Measurements from ENCODE around the gene CRB2.

The CRB2 gene

DNA sequence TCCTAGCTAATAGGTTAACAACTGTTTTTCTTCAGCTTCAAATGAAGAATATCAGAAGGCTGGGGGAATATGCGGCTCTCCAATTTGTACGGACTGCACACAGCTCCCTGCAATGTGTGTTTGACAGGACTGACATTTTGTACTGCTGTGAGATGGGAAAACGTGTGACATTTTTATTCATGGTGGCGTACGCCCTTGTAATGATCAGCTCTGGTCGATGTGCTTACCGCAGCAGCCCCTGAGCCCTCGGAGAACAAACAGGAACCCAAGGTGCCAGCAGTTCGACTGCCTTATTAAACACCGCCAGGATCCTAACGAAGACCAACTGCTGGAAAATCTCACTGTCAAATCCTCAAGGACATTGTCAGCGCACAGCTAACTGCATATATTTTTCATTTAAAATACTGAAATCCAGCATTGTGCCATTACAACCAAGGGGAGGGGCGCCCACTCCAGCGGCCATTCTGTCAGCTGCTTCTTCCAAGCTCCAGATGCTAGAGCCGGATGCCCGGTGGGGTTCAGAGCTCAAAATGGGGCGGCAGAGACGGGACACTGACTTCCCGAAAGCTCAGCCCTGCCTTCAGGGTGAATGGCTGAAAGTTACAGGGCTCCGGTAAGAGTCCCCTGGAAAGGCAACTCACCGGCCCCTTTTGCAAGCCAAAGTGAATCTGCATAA, 66.8 kb downstream of the CRB2 start:
- Histone ChIP-seq H3K27me3 (ENCODE audit: control insufficient read depth in 1 of 2, insufficient read depth in 2 of 2, low read length in 2 of 2) (no peaks in the 10 kb centered on the region), H3K9ac (ENCODE audit: low read length) (no peak overlapping the region), H3K4me3 (ENCODE audit: low read depth in 1 of 2, low read length in 2 of 2) (no peak overlapping the region), H3K36me3 (ENCODE audit: insufficient read depth, low read length) (peaks cover 12% of the 10 kb centered on the region), H3K4me1 (ENCODE audit: insufficient read depth, low read length) (no peaks in the 10 kb centered on the region), H3K9me3 (ENCODE audit: low read length) (no peaks in the 10 kb centered on the region), H3K27ac (ENCODE audit: low read depth, low read length) (no peak overlapping the region)

DNA sequence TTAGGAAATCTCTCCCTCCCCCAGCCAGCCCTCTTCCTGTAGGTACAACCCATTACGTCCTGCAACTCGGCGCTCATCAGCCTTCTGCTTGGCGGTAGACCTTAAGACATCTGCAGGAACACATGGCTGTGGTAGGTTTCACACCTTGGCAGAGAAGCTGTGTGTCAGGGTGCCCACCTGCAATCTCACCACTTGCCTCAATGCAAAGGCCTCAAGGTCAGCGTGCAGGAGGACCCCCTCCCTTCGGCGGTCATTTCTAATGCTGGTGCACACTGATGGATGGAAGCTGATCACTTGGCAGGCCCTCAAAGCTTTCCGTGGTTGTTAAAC, 67.3 kb downstream of the CRB2 start:
- Histone ChIP-seq H3K4me1 (ENCODE audit: insufficient read depth, low read length) (no peaks in the 10 kb centered on the region), H3K4me3 (ENCODE audit: low read depth in 1 of 2, low read length in 2 of 2) (no peak overlapping the region), H3K27ac (ENCODE audit: low read depth, low read length) (no peak overlapping the region), H3K36me3 (ENCODE audit: insufficient read depth, low read length) (peaks cover 12% of the 10 kb centered on the region), H3K9ac (ENCODE audit: low read length) (no peak overlapping the region), H3K27me3 (ENCODE audit: control insufficient read depth in 1 of 2, insufficient read depth in 2 of 2, low read length in 2 of 2) (no peaks in the 10 kb centered on the region), H3K9me3 (ENCODE audit: low read length) (no peaks in the 10 kb centered on the region)

DNA sequence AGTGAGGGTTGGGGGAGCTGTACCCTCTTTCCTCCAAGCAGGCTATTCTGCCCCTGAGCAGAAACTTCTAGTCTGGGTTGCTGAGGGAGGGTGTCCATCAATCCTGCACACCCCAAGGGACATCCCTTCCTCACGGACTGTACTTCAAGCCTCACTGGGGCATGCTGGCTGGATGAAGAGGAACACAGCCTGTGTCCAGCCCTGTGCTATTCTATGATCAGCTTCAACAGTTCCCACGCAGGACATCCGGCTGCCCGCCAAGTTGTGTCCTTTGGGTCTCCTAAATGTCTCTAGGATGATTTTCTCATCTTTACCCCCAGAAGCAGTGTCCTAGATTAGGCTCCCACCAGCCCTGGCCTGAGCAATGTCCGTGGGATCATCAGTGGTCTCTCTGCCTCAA, 68.1 kb downstream of the CRB2 start:
- no peak overlapping the region for H3K4me3 ChIP-seq (ENCODE audit: low read depth in 1 of 2, low read length in 2 of 2)
- no peaks in the 10 kb centered on the region for H3K4me1 ChIP-seq (ENCODE audit: insufficient read depth, low read length)
- peaks cover 12% of the 10 kb centered on the region for H3K36me3 ChIP-seq (ENCODE audit: insufficient read depth, low read length)
- no peak overlapping the region for H3K9ac ChIP-seq (ENCODE audit: low read length)
- H3K27ac ChIP-seq (ENCODE audit: low read depth, low read length) = no peak overlapping the region
- H3K9me3 ChIP-seq (ENCODE audit: low read length) = no peaks in the 10 kb centered on the region
- H3K27me3 ChIP-seq (ENCODE audit: control insufficient read depth in 1 of 2, insufficient read depth in 2 of 2, low read length in 2 of 2) = no peaks in the 10 kb centered on the region

DNA sequence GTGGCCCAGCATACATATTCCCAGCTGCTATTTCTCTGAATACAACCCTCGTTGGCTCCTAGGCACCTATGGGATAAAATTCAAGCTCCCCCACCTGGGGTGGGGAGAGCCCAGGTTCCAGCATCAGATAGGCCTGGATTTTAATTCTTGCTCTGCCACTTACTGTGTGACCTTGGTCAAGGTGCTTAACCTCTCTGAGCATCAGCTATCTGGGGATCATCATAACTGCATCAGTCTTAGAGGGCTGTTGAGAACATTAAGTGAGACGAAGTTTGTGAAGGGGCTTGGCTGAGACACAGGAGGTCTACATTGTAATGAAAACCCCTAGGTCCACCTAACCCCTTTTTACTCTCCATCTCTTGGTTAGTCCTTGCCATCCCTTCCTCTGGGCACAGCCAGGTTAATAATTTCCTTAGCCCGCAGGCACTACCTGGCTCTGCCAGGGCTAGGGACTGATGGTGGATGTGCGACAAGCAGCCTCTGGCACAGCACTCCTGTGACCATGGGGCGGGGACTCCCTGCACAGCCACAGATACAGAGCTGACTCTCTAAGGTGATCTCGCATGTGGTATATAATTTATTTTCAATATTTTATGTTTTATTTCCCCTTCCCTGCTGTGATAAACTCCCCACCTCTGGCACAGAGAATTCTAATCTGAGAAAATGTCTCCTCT, 68.7 kb downstream of the CRB2 start:
- Histone ChIP-seq H3K9ac (ENCODE audit: low read length) (no peak overlapping the region), H3K27ac (ENCODE audit: low read depth, low read length) (no peak overlapping the region), H3K9me3 (ENCODE audit: low read length) (no peaks in the 10 kb centered on the region), H3K4me3 (ENCODE audit: low read depth in 1 of 2, low read length in 2 of 2) (no peak overlapping the region), H3K36me3 (ENCODE audit: insufficient read depth, low read length) (peaks cover 10% of the 10 kb centered on the region), H3K27me3 (ENCODE audit: control insufficient read depth in 1 of 2, insufficient read depth in 2 of 2, low read length in 2 of 2) (no peaks in the 10 kb centered on the region), H3K4me1 (ENCODE audit: insufficient read depth, low read length) (no peaks in the 10 kb centered on the region)

DNA sequence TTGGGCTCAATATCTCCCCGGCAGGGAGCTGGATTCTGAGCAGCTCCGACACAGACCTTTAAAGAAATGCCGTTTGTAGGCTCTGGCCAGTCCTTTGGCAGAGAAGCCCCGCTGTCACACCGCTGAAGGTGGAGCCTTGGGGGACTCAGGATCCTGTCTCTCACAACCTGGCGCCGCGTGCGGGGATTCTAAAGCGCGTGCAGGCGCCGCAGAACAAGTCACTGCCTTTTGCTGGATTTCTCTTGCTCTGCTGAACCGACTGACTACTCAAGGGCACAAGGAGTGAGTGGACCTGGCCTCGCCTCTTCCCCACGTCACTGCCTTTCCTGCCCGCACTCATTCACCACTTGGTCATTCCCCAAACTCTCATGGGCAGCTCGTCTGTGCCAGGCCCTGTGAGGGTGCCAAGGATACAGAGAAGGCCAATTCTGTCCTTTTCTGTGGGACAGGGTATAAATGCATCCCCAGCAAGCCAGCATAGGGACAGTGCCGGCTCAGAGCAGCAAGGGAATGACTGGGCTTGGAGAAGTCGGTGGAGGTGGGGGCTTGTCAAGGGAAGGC, 69.3 kb downstream of the CRB2 start:
- H3K27me3 ChIP-seq (ENCODE audit: control insufficient read depth in 1 of 2, insufficient read depth in 2 of 2, low read length in 2 of 2) = no peaks in the 10 kb centered on the region
- no peak overlapping the region for H3K27ac ChIP-seq (ENCODE audit: low read depth, low read length)
- H3K4me3 ChIP-seq (ENCODE audit: low read depth in 1 of 2, low read length in 2 of 2) = no peak overlapping the region
- no peak overlapping the region for H3K9ac ChIP-seq (ENCODE audit: low read length)
- H3K36me3 ChIP-seq (ENCODE audit: insufficient read depth, low read length) = peaks cover 4% of the 10 kb centered on the region
- no peaks in the 10 kb centered on the region for H3K4me1 ChIP-seq (ENCODE audit: insufficient read depth, low read length)
- H3K9me3 ChIP-seq (ENCODE audit: low read length) = no peaks in the 10 kb centered on the region

DNA sequence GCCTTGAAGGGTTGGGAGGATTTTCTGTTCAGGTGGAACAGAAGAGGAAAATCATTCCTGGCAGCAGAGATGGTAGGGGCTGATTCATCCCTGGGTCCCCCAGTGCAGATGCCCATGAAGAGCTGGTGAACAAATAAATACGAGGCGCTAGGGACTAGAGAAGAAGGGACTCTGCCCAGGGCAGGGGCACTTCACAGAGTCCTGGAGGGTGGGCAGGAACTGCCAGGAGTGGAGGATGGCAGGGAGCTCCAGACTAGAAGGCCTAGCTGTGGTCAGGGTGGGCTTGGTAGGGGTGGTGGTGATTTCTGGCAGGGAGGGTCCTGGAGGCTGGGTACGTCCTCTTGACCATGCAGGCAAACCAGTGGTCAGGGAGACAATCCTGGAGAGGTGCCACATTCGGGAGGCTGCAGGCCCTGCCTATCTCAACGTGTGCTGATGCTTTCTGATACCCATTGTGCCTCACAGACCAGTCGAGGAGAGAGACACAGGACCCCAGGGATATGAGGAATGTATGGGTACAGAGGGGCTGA, 69.9 kb downstream of the CRB2 start:
- H3K27ac ChIP-seq (ENCODE audit: low read depth, low read length) = no peak overlapping the region
- peaks cover 4% of the 10 kb centered on the region for H3K36me3 ChIP-seq (ENCODE audit: insufficient read depth, low read length)

DNA sequence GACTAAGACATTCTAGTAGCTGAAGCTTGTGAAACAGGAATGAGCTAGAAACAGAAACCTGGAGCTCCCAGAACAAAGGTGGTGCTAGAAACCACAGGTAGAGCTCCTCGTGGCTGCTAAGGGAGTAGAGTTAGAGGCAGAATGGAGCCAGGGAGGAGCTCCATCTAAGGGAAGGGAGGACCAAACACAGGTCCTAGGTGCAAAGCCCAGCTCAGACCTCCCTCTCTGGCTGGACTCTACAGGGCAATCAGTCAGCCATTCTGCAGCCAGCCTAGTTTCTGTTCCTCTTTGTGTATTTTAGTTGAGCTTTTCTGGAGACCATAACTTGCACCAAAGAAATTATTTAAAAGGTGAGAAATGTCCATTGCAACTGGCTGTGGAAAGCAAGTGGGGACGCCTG, 70.4 kb downstream of the CRB2 start:
- no peak overlapping the region for H3K27ac ChIP-seq (ENCODE audit: low read depth, low read length)
- peaks cover 4% of the 10 kb centered on the region for H3K36me3 ChIP-seq (ENCODE audit: insufficient read depth, low read length)
- no peaks in the 10 kb centered on the region for H3K4me1 ChIP-seq (ENCODE audit: insufficient read depth, low read length)
- no peak overlapping the region for H3K9ac ChIP-seq (ENCODE audit: low read length)
- H3K9me3 ChIP-seq (ENCODE audit: low read length) = no peaks in the 10 kb centered on the region
- no peak overlapping the region for H3K4me3 ChIP-seq (ENCODE audit: low read depth in 1 of 2, low read length in 2 of 2)
- no peaks in the 10 kb centered on the region for H3K27me3 ChIP-seq (ENCODE audit: control insufficient read depth in 1 of 2, insufficient read depth in 2 of 2, low read length in 2 of 2)

More for the DNA sequence above, 69.9 kb downstream of the CRB2 start:
- Histone ChIP-seq H3K4me3 (ENCODE audit: low read depth in 1 of 2, low read length in 2 of 2) (no peak overlapping the region), H3K9ac (ENCODE audit: low read length) (no peak overlapping the region), H3K9me3 (ENCODE audit: low read length) (no peaks in the 10 kb centered on the region), H3K4me1 (ENCODE audit: insufficient read depth, low read length) (no peaks in the 10 kb centered on the region), H3K27me3 (ENCODE audit: control insufficient read depth in 1 of 2, insufficient read depth in 2 of 2, low read length in 2 of 2) (no peaks in the 10 kb centered on the region)

Data from muscle layer of colon (tissue), 2 donors.